NCI-H1694 (cell line): ENCODE measurements around the gene ENTPD1.
"Not testable (repeated sequence)": the region's sequence is repeated elsewhere in the genome, so short reads cannot be mapped to it uniquely, and the experiment has no call there.

ENCODE experiments used
- DNase-seq: peaks from one replicate; lab custom pipeline; 2025; lab: John Stamatoyannopoulos, UW

Gene ENTPD1

GRCh38 chr10:95794195-95794594, 38.2 kb downstream of the ENTPD1 start:
- DNase-seq = no peak

GRCh38 chr10:95795602-95796001, 39.6 kb downstream of the ENTPD1 start:
- no peak for DNase-seq

GRCh38 chr10:95796504-95796903, 40.5 kb downstream of the ENTPD1 start:
- no peak for DNase-seq

- DNase-seq = no peak
Measured at GRCh38 chr10:95798096-95798855, 42.3 kb downstream of the ENTPD1 start.

GRCh38 chr10:95800286-95800685, 44.3 kb downstream of the ENTPD1 start:
- not testable (repeated sequence) for DNase-seq

- DNase-seq = not testable (repeated sequence)
Measured at GRCh38 chr10:95806687-95807380, 50.9 kb downstream of the ENTPD1 start.

- not testable (repeated sequence) for DNase-seq
Measured at GRCh38 chr10:95808705-95809308, 52.8 kb downstream of the ENTPD1 start.

GRCh38 chr10:95809370-95810197, 53.6 kb downstream of the ENTPD1 start:
- no peak for DNase-seq

GRCh38 chr10:95810198-95810976, 54.4 kb downstream of the ENTPD1 start:
- no peak for DNase-seq

- no peak for DNase-seq
Measured at GRCh38 chr10:95813054-95813685, 57.2 kb downstream of the ENTPD1 start.

- no peak for DNase-seq
Measured at GRCh38 chr10:95814011-95814727, 58.2 kb downstream of the ENTPD1 start.

- no peak for DNase-seq
Measured at GRCh38 chr10:95815133-95815532, 59.2 kb downstream of the ENTPD1 start.

GRCh38 chr10:95815701-95816240, 59.8 kb downstream of the ENTPD1 start:
- DNase-seq = no peak

- no peak for DNase-seq
Measured at GRCh38 chr10:95818010-95818409, 62.0 kb downstream of the ENTPD1 start.

GRCh38 chr10:95818668-95819067, 62.7 kb downstream of the ENTPD1 start:
- no peak for DNase-seq

- DNase-seq = no peak
Measured at GRCh38 chr10:95819620-95820329, 63.8 kb downstream of the ENTPD1 start.

GRCh38 chr10:95820363-95820762, 64.4 kb downstream of the ENTPD1 start:
- DNase-seq = no peak

GRCh38 chr10:95821720-95822119, 65.8 kb downstream of the ENTPD1 start:
- no peak for DNase-seq

GRCh38 chr10:95830044-95830443, 74.1 kb downstream of the ENTPD1 start:
- no peak for DNase-seq
